Astrocyte (in vitro differentiated cells and primary cell): ENCODE results near the gene FOXN4. TPM values are rescaled to one million over a fixed set of nuclear protein-coding genes. Genes with fewer than 3 reads are reported as not detected.

Experiments
- DNase-seq: peaks from one replicate; pipeline ENCODE4 v3.0.0-alpha.2; 2010; ENCODE audit warnings: low read depth
- FAIRE-seq: peaks from 2 replicates; lab custom pipeline; 2011; peaks lifted over from hg19 to GRCh38; lab: Jason Lieb, UNC
- H2AFZ ChIP-seq: 2 replicates; pipeline ENCODE4 v1.6.0; 2012; ENCODE audit warnings: low read depth, low read length, inconsistent platforms
- H3K27ac ChIP-seq: 2 replicates; pipeline ENCODE4 v1.5.1; 2011; ENCODE audit warnings: low read depth, low read length, inconsistent platforms
- H3K27me3 ChIP-seq: 2 replicates; pipeline ENCODE4 v1.6.0; 2011; ENCODE audit warnings: low read length, inconsistent platforms; ENCODE audit not compliant: insufficient read depth
- H3K36me3 ChIP-seq: 2 replicates; pipeline ENCODE4 v1.5.1; 2011; ENCODE audit warnings: low read length, inconsistent platforms; ENCODE audit not compliant: insufficient read depth
- H3K4me1 ChIP-seq: 2 replicates; pipeline ENCODE4 v1.5.1; 2011; ENCODE audit warnings: low read length, inconsistent platforms; ENCODE audit not compliant: insufficient read depth
- H3K4me2 ChIP-seq: 2 replicates; pipeline ENCODE4 v1.6.0; 2012; ENCODE audit warnings: low read length, inconsistent platforms
- H3K4me3 ChIP-seq: 2 replicates; pipeline ENCODE4 v1.5.1; 2011; ENCODE audit warnings: low read depth, mild to moderate bottlenecking, low read length, inconsistent platforms; ENCODE audit not compliant: insufficient read depth
- H3K79me2 ChIP-seq: 2 replicates; pipeline ENCODE4 v1.6.0; 2012; ENCODE audit warnings: mild to moderate bottlenecking, low read length, inconsistent platforms; ENCODE audit not compliant: insufficient read depth
- H3K9ac ChIP-seq: 2 replicates; pipeline ENCODE4 v1.6.0; 2012; ENCODE audit warnings: mild to moderate bottlenecking, low read length, inconsistent platforms
- H3K9me3 ChIP-seq: 2 replicates; pipeline ENCODE4 v1.5.1; 2012; ENCODE audit warnings: low read depth, mild to moderate bottlenecking, low read length, inconsistent platforms; ENCODE audit not compliant: insufficient read depth
- H4K20me1 ChIP-seq: 2 replicates; pipeline ENCODE4 v1.6.0; 2012; ENCODE audit warnings: low read length, inconsistent platforms; ENCODE audit not compliant: insufficient read depth
- H3K27ac Mint-ChIP-seq: one replicate; pipeline ENCODE4 v1.8.0; 2021; ENCODE audit warnings: mild to moderate bottlenecking, mixed read lengths; ENCODE audit not compliant: unreplicated experiment
- H3K27me3 Mint-ChIP-seq: one replicate; pipeline ENCODE4 v1.8.0; 2021; ENCODE audit warnings: low read depth, mixed read lengths; ENCODE audit not compliant: unreplicated experiment
- H3K36me3 Mint-ChIP-seq: one replicate; pipeline ENCODE4 v1.8.0; 2021; ENCODE audit warnings: low read depth, mixed read lengths; ENCODE audit not compliant: unreplicated experiment
- H3K4me1 Mint-ChIP-seq: one replicate; pipeline ENCODE4 v1.8.0; 2021; ENCODE audit warnings: low read depth, mixed read lengths; ENCODE audit not compliant: unreplicated experiment
- H3K4me3 Mint-ChIP-seq: one replicate; pipeline ENCODE4 v1.8.0; 2021; ENCODE audit warnings: mild to moderate bottlenecking, moderate library complexity, mixed read lengths; ENCODE audit not compliant: unreplicated experiment
- H3K9me3 Mint-ChIP-seq: one replicate; pipeline ENCODE4 v1.8.0; 2021; ENCODE audit warnings: mild to moderate bottlenecking, mixed read lengths; ENCODE audit not compliant: unreplicated experiment
- EZH2 ChIP-seq: IDR thresholded peaks from 2 replicates; pipeline ENCODE4 v1.6.1; 2012; ENCODE audit warnings: mild to moderate bottlenecking, low read length, inconsistent platforms; ENCODE audit not compliant: insufficient read depth
- total RNA-seq: library from RNA; stranded (reverse); gene quantifications from 2 replicates; pipeline ENCODE4 v1.2.1, GENCODE V29; 2021
- TF ChIP-seq, protein P1 (sequence below): IDR thresholded peaks from 2 replicates; pipeline ENCODE4 v1.5.1; 2011; ENCODE audit warnings: low read depth, mild to moderate bottlenecking, inconsistent platforms, low read length, moderate library complexity; ENCODE audit not compliant: insufficient read depth

Gene FOXN4
- total RNA-seq, 1 donor from 2014 or later: not detected

DNA sequence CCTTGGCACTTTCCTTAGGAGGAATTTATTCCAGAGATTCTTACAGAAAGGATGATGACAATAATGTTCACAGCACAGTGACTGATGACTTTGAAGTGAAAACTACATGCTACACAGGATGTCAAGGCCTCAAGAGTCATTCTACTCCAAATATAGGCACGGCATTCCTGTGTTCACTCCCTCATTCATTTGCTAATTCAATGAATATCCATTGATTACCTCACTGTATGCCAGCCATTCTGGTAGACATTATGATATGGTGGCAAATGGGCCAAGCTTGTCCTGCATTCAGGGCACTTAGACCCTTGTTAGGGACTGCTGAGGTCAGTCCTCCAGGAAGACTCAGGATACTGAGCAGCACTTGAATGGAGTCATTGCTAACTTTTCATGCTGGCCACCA is 48.0 kb downstream of the FOXN4 start:
- no peak for FAIRE-seq
- DNase-seq: no peak
- H3K36me3 Mint-ChIP-seq: no peaks in the 10 kb centered on the region
- no peaks in the 10 kb centered on the region for H3K4me1 Mint-ChIP-seq
- Histone ChIP-seq H3K9me3 (no peaks in the 10 kb centered on the region), H3K36me3 (no peaks in the 10 kb centered on the region), H3K27ac (no peak overlapping the region), H3K79me2 (no peaks in the 10 kb centered on the region), H3K27me3 (no peaks in the 10 kb centered on the region), H2AFZ (no peak overlapping the region), H3K9ac (no peak overlapping the region), H3K4me1 (no peaks in the 10 kb centered on the region), H3K4me2 (no peak overlapping the region), H3K4me3 (no peak overlapping the region), H4K20me1 (no peaks in the 10 kb centered on the region)
- no peak overlapping the region for H3K4me3 Mint-ChIP-seq
- H3K9me3 Mint-ChIP-seq: no peaks in the 10 kb centered on the region
- TF ChIP-seq EZH2: no peak
- TF ChIP-seq, protein P1, sequence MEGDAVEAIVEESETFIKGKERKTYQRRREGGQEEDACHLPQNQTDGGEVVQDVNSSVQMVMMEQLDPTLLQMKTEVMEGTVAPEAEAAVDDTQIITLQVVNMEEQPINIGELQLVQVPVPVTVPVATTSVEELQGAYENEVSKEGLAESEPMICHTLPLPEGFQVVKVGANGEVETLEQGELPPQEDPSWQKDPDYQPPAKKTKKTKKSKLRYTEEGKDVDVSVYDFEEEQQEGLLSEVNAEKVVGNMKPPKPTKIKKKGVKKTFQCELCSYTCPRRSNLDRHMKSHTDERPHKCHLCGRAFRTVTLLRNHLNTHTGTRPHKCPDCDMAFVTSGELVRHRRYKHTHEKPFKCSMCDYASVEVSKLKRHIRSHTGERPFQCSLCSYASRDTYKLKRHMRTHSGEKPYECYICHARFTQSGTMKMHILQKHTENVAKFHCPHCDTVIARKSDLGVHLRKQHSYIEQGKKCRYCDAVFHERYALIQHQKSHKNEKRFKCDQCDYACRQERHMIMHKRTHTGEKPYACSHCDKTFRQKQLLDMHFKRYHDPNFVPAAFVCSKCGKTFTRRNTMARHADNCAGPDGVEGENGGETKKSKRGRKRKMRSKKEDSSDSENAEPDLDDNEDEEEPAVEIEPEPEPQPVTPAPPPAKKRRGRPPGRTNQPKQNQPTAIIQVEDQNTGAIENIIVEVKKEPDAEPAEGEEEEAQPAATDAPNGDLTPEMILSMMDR: no peak
- H3K27me3 Mint-ChIP-seq: peaks cover 11% of the 10 kb centered on the region
- no peak overlapping the region for H3K27ac Mint-ChIP-seq

DNA sequence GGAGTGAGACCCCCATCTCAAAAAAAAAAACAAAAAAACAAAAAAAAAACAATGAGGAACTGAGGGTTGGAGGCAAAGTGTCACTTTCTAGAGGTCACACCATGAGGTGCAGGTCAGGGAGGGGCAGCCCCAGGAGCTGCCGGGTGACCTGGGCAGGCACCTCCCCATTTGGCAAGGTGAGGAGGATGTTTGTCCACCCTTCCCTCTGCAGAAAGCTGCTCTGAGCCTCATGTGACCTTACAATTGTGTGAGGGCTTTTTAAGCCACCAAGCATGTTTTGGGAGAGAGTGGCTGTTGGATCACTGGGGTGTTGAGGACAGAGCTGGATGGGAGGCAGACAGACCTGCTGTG is 49.6 kb downstream of the FOXN4 start:
- Histone ChIP-seq H3K27me3 (no peaks in the 10 kb centered on the region), H3K9me3 (no peaks in the 10 kb centered on the region), H2AFZ (no peak overlapping the region), H3K4me1 (no peaks in the 10 kb centered on the region), H3K36me3 (no peaks in the 10 kb centered on the region), H3K79me2 (no peaks in the 10 kb centered on the region), H3K4me3 (no peak overlapping the region), H3K27ac (no peak overlapping the region), H3K9ac (no peak overlapping the region), H4K20me1 (no peaks in the 10 kb centered on the region), H3K4me2 (no peak overlapping the region)
- Mint-ChIP-seq H3K27ac (no peak overlapping the region), H3K27me3 (peaks cover 14% of the 10 kb centered on the region), H3K9me3 (peaks cover 5% of the 10 kb centered on the region), H3K4me3 (no peak overlapping the region), H3K4me1 (no peaks in the 10 kb centered on the region), H3K36me3 (peaks cover 1% of the 10 kb centered on the region)
- TF ChIP-seq, protein P1: no peak
- TF ChIP-seq EZH2: no peak
- DNase-seq (no peak), FAIRE-seq (no peak)

DNA sequence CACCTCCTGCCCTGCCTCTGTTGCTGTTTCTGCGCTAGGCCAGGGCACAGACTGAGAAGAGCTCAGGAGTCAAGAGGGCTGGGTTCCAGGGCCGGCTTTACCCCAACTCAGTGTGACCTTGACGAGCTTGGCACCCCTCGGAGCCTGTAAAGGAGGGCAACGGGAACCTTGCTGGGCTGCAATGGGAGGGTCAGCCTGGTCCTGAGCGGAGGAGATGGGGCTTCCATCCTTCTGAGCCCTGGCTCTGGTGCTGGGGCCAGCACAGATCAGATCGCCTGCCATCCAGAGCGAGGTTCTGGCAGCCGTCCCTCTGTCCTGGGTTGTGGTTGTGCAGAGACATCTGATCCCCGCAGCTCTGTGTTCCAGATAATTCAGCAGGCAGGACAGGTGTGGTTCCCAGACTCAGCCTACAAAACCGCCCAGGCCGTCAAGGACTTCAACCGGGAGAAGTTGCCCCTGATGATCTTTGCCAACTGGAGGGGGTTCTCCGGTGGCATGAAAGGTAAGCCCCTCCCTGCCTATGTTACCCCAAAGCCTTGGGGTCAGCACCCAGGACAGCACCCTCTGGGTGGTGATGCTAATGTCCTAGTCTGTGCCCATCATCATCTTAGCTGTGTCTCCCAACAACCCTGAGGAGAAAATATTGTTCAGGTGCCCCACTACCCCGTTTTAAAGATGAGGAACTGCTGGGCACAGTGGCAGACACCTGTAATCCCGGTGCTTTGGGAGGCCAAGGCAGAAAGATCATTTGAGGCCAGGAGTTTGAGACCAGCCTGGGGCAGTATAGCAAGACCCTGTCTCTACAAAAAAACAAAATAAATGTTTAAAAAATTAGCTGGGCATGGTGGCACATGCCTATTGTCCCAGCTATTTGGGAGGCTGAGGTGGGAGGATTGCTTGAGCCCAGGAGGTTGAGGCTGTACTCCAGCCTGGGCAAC is 50.2 kb downstream of the FOXN4 start:
- FAIRE-seq: no peak
- no peaks in the 10 kb centered on the region for H3K27me3 ChIP-seq

More for the DNA sequence above, 50.2 kb downstream of the FOXN4 start:
- Mint-ChIP-seq H3K9me3 (peaks cover 8% of the 10 kb centered on the region), H3K27me3 (peaks cover 14% of the 10 kb centered on the region), H3K36me3 (peaks cover 1% of the 10 kb centered on the region), H3K4me1 (no peaks in the 10 kb centered on the region), H3K4me3 (no peak overlapping the region), H3K27ac (no peak overlapping the region)
- H3K79me2 ChIP-seq: no peaks in the 10 kb centered on the region
- no peaks in the 10 kb centered on the region for H4K20me1 ChIP-seq
- DNase-seq: no peak
- TF ChIP-seq, protein P1: no peak
- TF ChIP-seq EZH2: no peak
- no peaks in the 10 kb centered on the region for H3K36me3 ChIP-seq
- no peak overlapping the region for H3K4me3 ChIP-seq
- H3K9me3 ChIP-seq: no peaks in the 10 kb centered on the region
- no peak overlapping the region for H3K9ac ChIP-seq
- H2AFZ ChIP-seq: no peak overlapping the region
- H3K27ac ChIP-seq: no peak overlapping the region
- H3K4me2 ChIP-seq: no peak overlapping the region
- H3K4me1 ChIP-seq: no peaks in the 10 kb centered on the region
